Naive thymus-derived CD4-positive, alpha-beta T cell (primary cell): ENCODE data around the gene SCAF4. TPM values are rescaled to one million over a fixed set of nuclear protein-coding genes. Genes with fewer than 3 reads are reported as not detected.

Experiments used
- ATAC-seq: fragments of 150-1000 bp; cut with Tn5 transposase; 2 replicates; pipeline ENCODE4 v1.10.0; 2021; ENCODE audit warnings: mild to moderate bottlenecking, moderate library complexity
- CTCF ChIA-PET: fragments of 350-600 bp; sonication (Branson Sonifier 250); formaldehyde crosslinking; loops from one replicate; lab custom pipeline; 2021; ENCODE audit warnings: antibody characterized with exemption; lab: Charles Lee
- POLR2A ChIA-PET: fragments of 350-600 bp; sonication (Branson Sonifier 250); formaldehyde crosslinking; loops from one replicate; lab custom pipeline; 2021; ENCODE audit warnings: antibody characterized with exemption, inconsistent platforms; lab: Charles Lee
- DNase-seq, 9 donors: peaks; one replicate each; pipeline versions ENCODE4 v3.0.0 to v3.0.0-alpha.2; 2020 to 2022; ENCODE audit warnings: mixed read lengths in 1 of 9
- H3K27ac ChIP-seq: one replicate; pipeline ENCODE4 v1.7.0; 2013; ENCODE audit warnings: mild to moderate bottlenecking, low read depth, low read length, moderate library complexity
- H3K27me3 ChIP-seq, 2 donors: one replicate each; pipeline ENCODE4 v1.7.0; 2013; ENCODE audit warnings: low read length in 2 of 2, mild to moderate bottlenecking in 2 of 2, moderate library complexity in 2 of 2; ENCODE audit not compliant: control insufficient read depth in 2 of 2, insufficient read depth in 2 of 2
- H3K36me3 ChIP-seq, 3 experiments: 1 replicate in 2 of 3; 2 replicates in 1 of 3; pipeline ENCODE4 v1.7.0; 2013; ENCODE audit warnings: low read length in 3 of 3, mild to moderate bottlenecking in 3 of 3, moderate library complexity in 1 of 3; ENCODE audit not compliant: insufficient read depth in 3 of 3, control insufficient read depth in 2 of 3
- H3K4me1 ChIP-seq, 2 donors: one replicate each; pipeline ENCODE4 v1.7.0; 2013; ENCODE audit warnings: low read length in 2 of 2, mild to moderate bottlenecking in 2 of 2, moderate library complexity in 1 of 2; ENCODE audit not compliant: control insufficient read depth in 2 of 2, insufficient read depth in 2 of 2
- H3K4me3 ChIP-seq: 2 replicates; pipeline ENCODE4 v1.7.0; 2013; ENCODE audit warnings: mild to moderate bottlenecking, low read length
- H3K9me3 ChIP-seq, 3 experiments: 1 replicate in 2 of 3; 2 replicates in 1 of 3; pipeline ENCODE4 v1.7.0; 2013; ENCODE audit warnings: low read length in 3 of 3; ENCODE audit not compliant: control insufficient read depth in 2 of 3
- H3K27ac Mint-ChIP-seq, 9 donors: one replicate each; pipeline ENCODE4 v1.8.0; 2020 to 2022; ENCODE audit warnings: mixed read lengths in 9 of 9, mild to moderate bottlenecking in 8 of 9, moderate library complexity in 5 of 9, inconsistent platforms in 2 of 9
- H3K27me3 Mint-ChIP-seq, 5 donors: one replicate each; pipeline ENCODE4 v1.8.0; 2021 to 2022; ENCODE audit warnings: mixed read lengths in 5 of 5, mild to moderate bottlenecking in 1 of 5
- H3K36me3 Mint-ChIP-seq, 5 donors: one replicate each; pipeline ENCODE4 v1.8.0; 2020 to 2022; ENCODE audit warnings: mixed read lengths in 5 of 5, mild to moderate bottlenecking in 3 of 5, inconsistent platforms in 1 of 5
- H3K4me1 Mint-ChIP-seq, 7 donors: one replicate each; pipeline ENCODE4 v1.8.0; 2020 to 2022; ENCODE audit warnings: mixed read lengths in 7 of 7, mild to moderate bottlenecking in 3 of 7, inconsistent platforms in 1 of 7
- H3K4me3 Mint-ChIP-seq, 10 donors: one replicate each; pipeline ENCODE4 v1.8.0; 2020 to 2022; ENCODE audit warnings: mild to moderate bottlenecking in 10 of 10, mixed read lengths in 10 of 10, moderate library complexity in 6 of 10, inconsistent platforms in 2 of 10
- H3K9me3 Mint-ChIP-seq, 11 donors: one replicate each; pipeline ENCODE4 v1.8.0; 2020 to 2022; ENCODE audit warnings: mixed read lengths in 11 of 11, mild to moderate bottlenecking in 4 of 11, inconsistent platforms in 1 of 11, moderate library complexity in 1 of 11
- intact Hi-C, 2 donors: fragments of 100-400 bp; cut with micrococcal nuclease; formaldehyde crosslinking; loops; one replicate each; pipeline ENCODE4 v1.15.1; 2023
- polyA plus RNA-seq, 2 donors: library from polyadenylated mRNA; unstranded; fragments of 300-500 nt; fragmentation: Illumina TruSeq; gene quantifications; one replicate each; pipeline ENCODE4 v1.2.3, GENCODE V29; 2021
- total RNA-seq, 6 experiments: library from RNA in 5 of 6; stranded (reverse) in 5 of 6; gene quantifications; 1 replicate in 5 of 6; 2 replicates in 1 of 6; pipeline ENCODE4 v1.2.3 and lab custom pipeline; 2021 to 2026

The SCAF4 gene
- total and polyA plus RNA-seq, 7 experiments from 2014 or later = 20.4 to 69.7 (median 58.9) TPM

DNA sequence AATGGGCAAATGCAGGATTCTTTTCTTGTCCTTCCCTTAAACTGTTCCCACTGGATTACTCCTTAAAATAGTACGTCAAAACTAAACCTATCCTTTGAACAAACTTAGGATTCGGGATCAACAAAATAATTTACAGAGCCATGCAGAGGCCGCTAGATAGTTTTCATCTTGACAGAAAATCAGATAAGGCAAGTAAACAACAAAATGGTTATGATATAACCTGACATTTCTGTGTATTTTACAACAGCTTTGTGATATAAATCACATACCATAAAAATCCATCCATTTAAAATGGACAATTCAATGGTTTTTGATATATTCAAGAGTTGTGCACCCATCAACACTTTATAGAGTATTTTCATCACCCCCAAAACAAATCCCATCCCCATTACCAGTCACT is 11.2 kb downstream of the SCAF4 start:
- Histone ChIP-seq H3K4me1 (peaks cover 30 to 38% of the 10 kb centered on the region in 2 donors), H3K27ac (no peak overlapping the region), H3K27me3 (no peaks in the 10 kb centered on the region), H3K36me3 (no peaks in the 10 kb centered on the region), H3K9me3 (no peaks in the 10 kb centered on the region), H3K4me3 (no peak overlapping the region)
- ChIA-PET CTCF (no interaction called here), POLR2A (no interaction called here)
- peaks cover 0 to 11% (median 0%) of the 10 kb centered on the region in 5 donors for H3K36me3 Mint-ChIP-seq
- peak overlapping the region in 6 of 10 donors; percentile 25 to 59 (median 56) for H3K4me3 Mint-ChIP-seq
- H3K27ac Mint-ChIP-seq = no peak overlapping the region
- no peaks in the 10 kb centered on the region for H3K27me3 Mint-ChIP-seq
- intact Hi-C loops = loop anchor here in 1 of 2 donors (1.0 kb wide), 1 partner anchor 9 kb away; no protein-coding TSS in a partner anchor
- ATAC-seq = no peak
- peaks cover 0 to 1% (median 0%) of the 10 kb centered on the region in 11 donors for H3K9me3 Mint-ChIP-seq
- DNase-seq = no peak
- H3K4me1 Mint-ChIP-seq = peaks cover 37 to 99% (median 81%) of the 10 kb centered on the region in 7 donors

DNA sequence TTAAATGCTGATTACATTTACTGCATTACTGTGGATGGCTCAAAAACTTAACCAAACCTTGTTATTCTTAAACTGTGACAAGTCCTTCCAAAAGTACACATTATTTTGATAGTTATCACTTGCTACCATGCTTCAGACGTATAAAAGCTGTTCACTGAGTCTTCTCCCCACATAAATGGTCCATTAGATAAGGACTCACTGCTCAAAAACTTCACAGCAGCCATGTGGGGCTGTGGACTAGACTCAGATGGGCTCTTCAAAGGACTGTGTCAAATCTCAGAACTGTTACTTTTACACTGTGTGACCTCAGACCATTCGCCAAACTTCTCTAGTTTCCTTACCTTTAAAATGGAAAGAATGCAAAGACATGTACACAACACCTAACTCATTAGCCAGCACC is 11.6 kb downstream of the SCAF4 start:
- Mint-ChIP-seq H3K9me3 (peaks cover 0 to 1% (median 0%) of the 10 kb centered on the region in 11 donors), H3K27ac (no peak overlapping the region), H3K27me3 (no peaks in the 10 kb centered on the region), H3K36me3 (peaks cover 0 to 11% (median 0%) of the 10 kb centered on the region in 5 donors), H3K4me3 (peak overlapping the region in 4 of 10 donors; percentile 7 to 59 (median 48)), H3K4me1 (peaks cover 35 to 100% (median 83%) of the 10 kb centered on the region in 7 donors)
- intact Hi-C loops = no loop called here
- CTCF ChIA-PET = no interaction called here
- H3K36me3 ChIP-seq = no peaks in the 10 kb centered on the region
- no peak for DNase-seq
- peaks cover 29 to 35% of the 10 kb centered on the region in 2 donors for H3K4me1 ChIP-seq
- no peaks in the 10 kb centered on the region for H3K9me3 ChIP-seq
- no peak overlapping the region for H3K4me3 ChIP-seq
- no peaks in the 10 kb centered on the region for H3K27me3 ChIP-seq
- H3K27ac ChIP-seq = no peak overlapping the region
- POLR2A ChIA-PET = no interaction called here
- peak; percentile 29 for ATAC-seq

DNA sequence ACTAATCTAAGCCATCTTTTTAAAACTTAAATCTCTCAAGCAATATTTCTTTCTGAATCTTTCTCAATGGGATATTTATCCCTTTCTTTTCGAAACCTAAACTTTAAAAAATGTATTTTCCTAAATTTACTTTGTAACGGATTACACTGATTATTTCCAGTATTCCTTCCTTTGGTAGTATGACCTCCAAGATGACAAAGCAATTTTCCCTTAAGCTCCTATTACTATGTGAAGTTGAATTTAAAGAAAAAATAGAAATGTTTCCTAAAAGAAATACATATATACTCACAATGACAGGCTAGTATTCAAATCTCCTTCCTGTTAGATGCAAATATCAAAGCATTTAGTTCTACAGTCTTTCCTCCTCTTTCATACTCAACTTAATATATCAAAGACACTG is 15.8 kb downstream of the SCAF4 start:
- peaks cover 0 to 1% (median 0%) of the 10 kb centered on the region in 11 donors for H3K9me3 Mint-ChIP-seq
- H3K9me3 ChIP-seq = no peaks in the 10 kb centered on the region
- DNase-seq (no peak), ATAC-seq (no peak)
- no peaks in the 10 kb centered on the region for H3K27me3 Mint-ChIP-seq
- POLR2A ChIA-PET = interaction anchor here (0.6 kb wide), 1 partner anchor 35 kb away, joined by 3 read pairs; no protein-coding TSS in a partner anchor
- no peak overlapping the region for H3K4me3 ChIP-seq
- H3K27ac Mint-ChIP-seq = peak overlapping the region in 3 of 9 donors; percentile 3 to 33 (median 23)
- H3K27ac ChIP-seq = no peak overlapping the region
- CTCF ChIA-PET = no interaction called here
- no peaks in the 10 kb centered on the region for H3K27me3 ChIP-seq
- peak overlapping the region in 5 of 10 donors; percentile 2 to 46 (median 37) for H3K4me3 Mint-ChIP-seq
- intact Hi-C loops = no loop called here
- peaks cover 11 to 34% of the 10 kb centered on the region in 2 donors for H3K4me1 ChIP-seq
- H3K36me3 Mint-ChIP-seq = peaks cover 0 to 11% (median 0%) of the 10 kb centered on the region in 5 donors
- peaks cover 38 to 99% (median 88%) of the 10 kb centered on the region in 7 donors for H3K4me1 Mint-ChIP-seq
- H3K36me3 ChIP-seq = no peaks in the 10 kb centered on the region

DNA sequence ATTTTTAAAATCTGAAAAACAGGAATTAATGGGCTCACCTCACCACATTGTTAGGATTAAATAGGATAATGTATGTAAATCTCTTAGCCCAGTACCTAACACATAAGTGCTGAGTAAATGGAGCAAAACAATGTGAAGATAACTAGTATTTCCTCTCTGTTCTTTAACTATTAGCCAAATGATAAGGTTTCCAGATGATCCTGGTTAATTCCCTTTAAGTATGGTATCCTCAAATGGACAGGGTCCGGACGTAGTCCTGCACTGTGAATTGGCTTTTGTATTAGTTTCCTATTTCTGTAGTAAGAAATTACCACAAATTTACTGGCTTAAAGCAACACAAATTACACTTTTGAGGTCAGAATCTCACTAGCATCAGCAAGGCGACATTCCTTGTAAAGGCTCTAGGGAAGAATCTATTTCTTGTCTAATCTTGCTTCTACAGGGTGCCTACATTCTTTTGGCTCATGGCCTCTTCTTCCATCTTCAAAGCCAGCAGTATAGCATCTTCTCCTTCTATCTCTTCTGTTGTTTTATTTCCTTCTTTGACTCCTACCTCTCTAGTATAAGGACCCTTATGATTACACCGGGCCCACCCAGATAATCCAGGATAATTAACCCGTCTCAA is 17.1 kb downstream of the SCAF4 start:
- Mint-ChIP-seq H3K9me3 (peaks cover 0 to 1% (median 0%) of the 10 kb centered on the region in 11 donors), H3K36me3 (peaks cover 0 to 8% (median 0%) of the 10 kb centered on the region in 5 donors), H3K4me3 (peak overlapping the region in 5 of 10 donors; percentile 1 to 46 (median 5)), H3K27me3 (no peaks in the 10 kb centered on the region), H3K4me1 (peaks cover 31 to 99% (median 88%) of the 10 kb centered on the region in 7 donors), H3K27ac (peak overlapping the region in 3 of 9 donors; percentile 7 to 37 (median 8))
- no peak overlapping the region for H3K4me3 ChIP-seq
- peaks cover 18 to 34% of the 10 kb centered on the region in 2 donors for H3K4me1 ChIP-seq
- H3K27ac ChIP-seq = no peak overlapping the region
- ChIA-PET CTCF (no interaction called here), POLR2A (no interaction called here)
- ATAC-seq = no peak
- no peak for DNase-seq
- H3K9me3 ChIP-seq = no peaks in the 10 kb centered on the region
- no peaks in the 10 kb centered on the region for H3K36me3 ChIP-seq
- no peaks in the 10 kb centered on the region for H3K27me3 ChIP-seq
- intact Hi-C loops = loop anchor here in 1 of 2 donors (2.0 kb wide), 1 partner anchor 16 kb away; no protein-coding TSS in a partner anchor

DNA sequence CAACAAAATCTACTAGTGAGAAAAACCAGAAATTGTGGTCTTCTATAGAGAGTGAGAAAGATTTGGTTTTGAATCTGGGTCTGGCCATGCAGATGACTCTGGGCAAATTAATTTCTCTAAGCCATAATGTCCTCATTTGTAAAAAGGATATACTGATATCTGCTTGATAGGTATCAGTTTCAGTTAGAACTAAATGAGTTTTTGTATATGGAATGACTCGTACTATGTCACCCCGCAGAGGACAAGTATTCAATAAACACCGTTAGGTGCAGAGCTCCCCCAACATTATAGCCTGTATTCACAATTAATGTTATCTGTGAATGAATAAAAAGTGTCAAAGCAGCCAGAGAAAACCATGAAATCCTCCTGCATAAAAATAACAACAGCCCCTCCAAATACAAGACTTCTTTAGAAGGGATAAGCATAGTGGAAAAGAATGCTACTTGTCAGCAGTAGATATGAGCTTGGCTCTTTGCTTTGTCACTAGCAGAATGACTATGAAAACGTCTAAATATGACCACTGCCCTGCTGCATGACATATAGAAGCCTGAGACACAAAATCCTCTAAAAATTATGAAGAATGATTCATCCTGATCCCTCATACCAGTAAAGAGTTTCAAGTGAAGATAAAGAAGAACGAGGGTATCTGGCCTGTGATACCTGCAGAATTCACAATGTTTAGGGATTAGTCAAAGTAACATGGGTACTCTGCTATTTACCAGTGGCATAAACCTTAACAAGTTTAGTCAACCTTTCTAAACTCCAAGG is 17.8 kb downstream of the SCAF4 start:
- no peaks in the 10 kb centered on the region for H3K27me3 Mint-ChIP-seq
- Histone ChIP-seq H3K27ac (no peak overlapping the region), H3K36me3 (no peaks in the 10 kb centered on the region), H3K27me3 (no peaks in the 10 kb centered on the region), H3K4me3 (no peak overlapping the region), H3K4me1 (peaks cover 24 to 38% of the 10 kb centered on the region in 2 donors), H3K9me3 (no peaks in the 10 kb centered on the region)
- no peak for ATAC-seq
- peak overlapping the region in 5 of 10 donors; percentile 0 to 46 (median 22) for H3K4me3 Mint-ChIP-seq
- H3K9me3 Mint-ChIP-seq = no peaks in the 10 kb centered on the region
- CTCF ChIA-PET = no interaction called here
- H3K36me3 Mint-ChIP-seq = peaks cover 0 to 6% (median 0%) of the 10 kb centered on the region in 5 donors
- peaks cover 37 to 99% (median 92%) of the 10 kb centered on the region in 7 donors for H3K4me1 Mint-ChIP-seq
- DNase-seq = no peak
- peak overlapping the region in 2 of 9 donors; percentile 1 to 2 for H3K27ac Mint-ChIP-seq
- POLR2A ChIA-PET = no interaction called here
- intact Hi-C loops = loop anchor here in 1 of 2 donors (2.0 kb wide), 1 partner anchor 17 kb away; no protein-coding TSS in a partner anchor

DNA sequence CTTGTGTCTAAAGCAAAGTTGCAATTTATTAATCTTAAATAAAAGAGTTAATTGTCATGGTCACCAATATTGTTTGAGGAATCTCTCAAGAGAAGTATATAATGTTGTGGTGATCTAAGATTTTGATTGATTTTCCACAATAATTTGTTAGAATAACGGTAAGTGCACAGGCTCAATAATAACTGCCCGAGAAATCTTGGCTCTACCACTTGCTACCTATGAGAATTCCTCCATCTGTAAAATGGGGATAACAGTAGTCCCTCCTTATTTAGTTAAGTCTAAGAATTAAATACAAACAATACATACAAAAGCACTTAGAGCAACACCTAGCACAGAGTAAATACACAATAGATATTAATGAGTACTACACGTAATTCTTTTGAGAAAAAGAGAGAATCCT is 18.8 kb downstream of the SCAF4 start:
- intact Hi-C loops = no loop called here
- DNase-seq = no peak
- no peaks in the 10 kb centered on the region for H3K9me3 Mint-ChIP-seq
- H3K27ac Mint-ChIP-seq = no peak overlapping the region
- POLR2A ChIA-PET = no interaction called here
- no peaks in the 10 kb centered on the region for H3K36me3 ChIP-seq
- no peak overlapping the region for H3K4me3 ChIP-seq
- ATAC-seq = no peak
- CTCF ChIA-PET = no interaction called here
- no peaks in the 10 kb centered on the region for H3K36me3 Mint-ChIP-seq
- H3K4me1 Mint-ChIP-seq = peaks cover 37 to 95% (median 92%) of the 10 kb centered on the region in 7 donors
- no peak overlapping the region for H3K27ac ChIP-seq
- H3K4me1 ChIP-seq = peaks cover 19 to 40% of the 10 kb centered on the region in 2 donors
- no peaks in the 10 kb centered on the region for H3K27me3 Mint-ChIP-seq
- H3K4me3 Mint-ChIP-seq = peak overlapping the region in 2 of 10 donors; percentile 8 to 22
- no peaks in the 10 kb centered on the region for H3K27me3 ChIP-seq
- no peaks in the 10 kb centered on the region for H3K9me3 ChIP-seq
